Activated naive CD4-positive, alpha-beta T cell treated with anti-CD3 and anti-CD28 coated beads for 36 hours (primary cell): ENCODE measurements around the gene DNMT3A. TPM values are rescaled to one million over a fixed set of nuclear protein-coding genes. Genes with fewer than 3 reads are reported as not detected.

Experiments
- CTCF ChIA-PET: fragments of 350-600 bp; sonication (Branson Sonifier 250); formaldehyde crosslinking; loops from one replicate; lab custom pipeline; 2021; ENCODE audit warnings: antibody characterized with exemption; lab: Charles Lee
- DNase-seq: peaks from one replicate; pipeline ENCODE4 v3.0.0-alpha.2; 2020
- H3K27ac Mint-ChIP-seq: one replicate; pipeline ENCODE4 v1.8.0; 2021; ENCODE audit warnings: mild to moderate bottlenecking, mixed read lengths
- H3K27me3 Mint-ChIP-seq: one replicate; pipeline ENCODE4 v1.8.0; 2021; ENCODE audit warnings: low read depth, mixed read lengths
- H3K36me3 Mint-ChIP-seq: one replicate; pipeline ENCODE4 v1.8.0; 2021; ENCODE audit warnings: low read depth, mixed read lengths
- H3K4me1 Mint-ChIP-seq: one replicate; pipeline ENCODE4 v1.8.0; 2021; ENCODE audit warnings: low read depth, mixed read lengths
- H3K4me3 Mint-ChIP-seq: one replicate; pipeline ENCODE4 v1.8.0; 2021; ENCODE audit warnings: mild to moderate bottlenecking, moderate library complexity, mixed read lengths
- H3K9me3 Mint-ChIP-seq: one replicate; pipeline ENCODE4 v1.8.0; 2021; ENCODE audit warnings: mixed read lengths
- intact Hi-C: fragments of 100-400 bp; cut with micrococcal nuclease; formaldehyde crosslinking; loops from one replicate; pipeline ENCODE4 v1.15.1; 2023
- total RNA-seq, 2 experiments: library from RNA; stranded (reverse); gene quantifications; one replicate each; pipeline ENCODE4 v1.2.3, GENCODE V29; 2021

DNMT3A gene
- total RNA-seq = 10 to 100 TPM; 53.0 to 53.5 TPM

DNA sequence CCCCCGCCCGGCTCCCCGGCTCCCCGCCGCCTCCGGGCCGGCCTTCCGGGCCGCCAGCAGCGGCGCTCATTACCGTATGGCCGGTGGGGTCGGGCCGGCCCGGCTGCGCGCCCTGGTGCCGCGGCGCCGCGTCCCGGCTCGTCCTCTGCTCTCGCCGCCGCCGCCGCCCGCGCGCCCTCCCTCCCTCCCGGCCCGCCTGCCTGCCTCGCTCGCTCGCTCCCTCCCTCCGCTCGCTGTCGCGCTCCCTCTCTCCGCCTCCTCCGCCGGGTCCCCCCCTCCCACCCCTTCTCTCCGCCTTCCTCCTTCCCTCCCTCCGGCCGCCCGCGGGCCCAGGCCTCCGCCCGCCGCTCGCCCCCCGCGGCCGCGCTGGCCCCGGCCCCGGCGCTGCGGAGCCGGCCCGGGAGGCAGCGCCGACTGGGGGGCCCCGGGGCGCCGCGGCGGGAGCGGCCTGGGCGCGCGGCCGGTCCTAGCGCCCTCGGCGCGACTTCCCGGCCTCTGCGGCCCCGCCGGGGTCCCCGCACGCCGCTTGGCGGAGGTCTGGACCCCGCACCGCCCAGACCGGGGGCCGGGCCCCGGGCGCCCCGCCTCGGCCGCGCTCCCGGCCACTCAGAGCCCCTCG is at the start of gene DNMT3A:
TSS of gene DNMT3A (minus strand) at position 173 of the 619 bp plus-strand sequence. CDS start 27,941 bp downstream, outside the sequence.
- intact Hi-C loops = loop anchor here (1.0 to 2.0 kb wide), 6 partner anchors 20 to 323 kb away; no protein-coding TSS in a partner anchor
- Mint-ChIP-seq H3K9me3 (no peaks in the 10 kb centered on the region), H3K27me3 (no peaks in the 10 kb centered on the region), H3K36me3 (no peaks in the 10 kb centered on the region), H3K4me3 (peak within 1 kb of the TSS; percentile 80), H3K4me1 (peaks cover 38% of the 10 kb centered on the region), H3K27ac (peak within 1 kb of the TSS; percentile 71)
- DNase-seq = peak; percentile 66
- CTCF ChIA-PET = interaction anchor here (0.5 to 1.8 kb wide), 4 partner anchors 20 to 69 kb away, joined by 4 to 10 read pairs (median 4); no protein-coding TSS in a partner anchor

DNA sequence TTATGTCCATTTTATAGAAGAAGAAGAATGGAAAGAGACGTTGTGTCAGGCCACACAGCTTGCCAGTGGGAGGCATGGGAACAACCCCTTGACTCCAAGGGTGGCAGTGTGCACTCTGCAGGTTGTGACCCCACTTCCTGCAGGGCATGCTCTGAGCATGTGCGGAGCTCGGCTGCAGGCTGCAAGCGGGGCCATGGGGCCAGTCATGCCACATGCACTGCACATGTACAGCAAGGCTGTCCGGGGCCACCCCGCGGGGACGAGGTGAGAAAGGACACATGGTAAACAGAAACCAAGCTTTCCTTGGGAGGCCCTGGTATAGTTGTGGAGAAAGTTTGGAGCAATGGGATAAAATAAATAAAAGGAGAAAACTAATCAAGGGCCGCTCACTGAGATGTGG is 47.4 kb upstream of the DNMT3A start:
- Mint-ChIP-seq H3K27ac (no peak overlapping the region), H3K4me3 (no peak overlapping the region), H3K4me1 (peaks cover 15% of the 10 kb centered on the region), H3K36me3 (peaks cover 11% of the 10 kb centered on the region), H3K9me3 (peaks cover 7% of the 10 kb centered on the region), H3K27me3 (no peaks in the 10 kb centered on the region)
- CTCF ChIA-PET = interaction anchor here (2.7 kb wide), 1 partner anchor 12 kb away, joined by 12 read pairs; no protein-coding TSS in a partner anchor
- no peak for DNase-seq
- intact Hi-C loops = no loop called here

DNA sequence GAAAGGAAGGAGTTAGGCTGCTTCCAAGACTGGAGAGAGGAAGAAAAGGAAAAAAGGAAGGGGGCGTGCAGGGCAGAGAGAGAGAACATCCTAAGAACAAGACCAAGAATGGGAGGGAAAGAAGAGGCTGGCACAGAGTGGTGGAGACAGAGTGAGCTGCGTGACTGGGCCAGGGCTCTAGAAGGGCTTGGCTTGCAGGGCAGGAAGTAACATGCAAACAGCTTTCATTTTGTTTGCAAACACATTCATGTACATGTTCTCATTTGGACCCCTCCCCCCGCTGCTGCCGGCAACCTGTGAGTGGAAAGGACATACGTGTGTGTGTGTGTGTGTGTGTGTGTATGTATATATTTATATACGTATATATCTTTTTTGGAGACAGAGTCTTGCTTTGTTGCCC is 46.8 kb upstream of the DNMT3A start:
- CTCF ChIA-PET = interaction anchor here (2.7 kb wide), 1 partner anchor 12 kb away, joined by 12 read pairs; no protein-coding TSS in a partner anchor
- Mint-ChIP-seq H3K9me3 (peaks cover 7% of the 10 kb centered on the region), H3K36me3 (peaks cover 11% of the 10 kb centered on the region), H3K27ac (no peak overlapping the region), H3K27me3 (no peaks in the 10 kb centered on the region), H3K4me1 (peaks cover 15% of the 10 kb centered on the region), H3K4me3 (no peak overlapping the region)
- DNase-seq = no peak
- intact Hi-C loops = no loop called here

DNA sequence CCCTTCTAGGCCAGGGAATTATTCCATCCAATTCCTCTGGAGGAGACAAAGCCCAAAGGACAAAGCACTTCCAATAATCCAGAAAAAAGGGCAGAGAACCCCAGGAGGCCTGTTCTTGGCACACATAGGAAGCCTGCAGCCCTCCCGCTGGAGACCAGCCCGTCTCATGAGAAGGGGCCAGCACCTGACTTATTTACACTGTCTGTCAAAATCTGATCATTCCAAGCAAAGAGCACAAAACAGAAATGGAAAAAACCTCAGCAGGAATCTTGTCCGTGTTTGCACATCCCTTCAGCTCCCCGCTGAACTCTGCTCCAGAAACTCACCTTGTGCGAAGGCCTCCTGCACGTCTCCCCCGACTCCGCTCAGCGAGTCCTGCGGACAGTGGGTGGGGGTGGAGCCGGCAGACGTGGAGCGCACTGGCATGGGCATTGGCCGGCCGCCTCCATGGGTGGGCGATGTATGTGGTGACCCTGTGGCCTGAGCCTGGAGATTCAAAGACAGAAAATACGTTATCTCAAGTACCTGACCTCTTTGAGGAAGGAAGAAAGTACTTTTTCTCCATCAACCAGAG is 46.2 kb upstream of the DNMT3A start:
- intact Hi-C loops = no loop called here
- DNase-seq = no peak
- H3K4me1 Mint-ChIP-seq = peaks cover 15% of the 10 kb centered on the region
- peaks cover 7% of the 10 kb centered on the region for H3K9me3 Mint-ChIP-seq
- H3K4me3 Mint-ChIP-seq = no peak overlapping the region
- H3K36me3 Mint-ChIP-seq = peaks cover 11% of the 10 kb centered on the region
- H3K27me3 Mint-ChIP-seq = no peaks in the 10 kb centered on the region
- CTCF ChIA-PET = no interaction called here
- H3K27ac Mint-ChIP-seq = no peak overlapping the region

DNA sequence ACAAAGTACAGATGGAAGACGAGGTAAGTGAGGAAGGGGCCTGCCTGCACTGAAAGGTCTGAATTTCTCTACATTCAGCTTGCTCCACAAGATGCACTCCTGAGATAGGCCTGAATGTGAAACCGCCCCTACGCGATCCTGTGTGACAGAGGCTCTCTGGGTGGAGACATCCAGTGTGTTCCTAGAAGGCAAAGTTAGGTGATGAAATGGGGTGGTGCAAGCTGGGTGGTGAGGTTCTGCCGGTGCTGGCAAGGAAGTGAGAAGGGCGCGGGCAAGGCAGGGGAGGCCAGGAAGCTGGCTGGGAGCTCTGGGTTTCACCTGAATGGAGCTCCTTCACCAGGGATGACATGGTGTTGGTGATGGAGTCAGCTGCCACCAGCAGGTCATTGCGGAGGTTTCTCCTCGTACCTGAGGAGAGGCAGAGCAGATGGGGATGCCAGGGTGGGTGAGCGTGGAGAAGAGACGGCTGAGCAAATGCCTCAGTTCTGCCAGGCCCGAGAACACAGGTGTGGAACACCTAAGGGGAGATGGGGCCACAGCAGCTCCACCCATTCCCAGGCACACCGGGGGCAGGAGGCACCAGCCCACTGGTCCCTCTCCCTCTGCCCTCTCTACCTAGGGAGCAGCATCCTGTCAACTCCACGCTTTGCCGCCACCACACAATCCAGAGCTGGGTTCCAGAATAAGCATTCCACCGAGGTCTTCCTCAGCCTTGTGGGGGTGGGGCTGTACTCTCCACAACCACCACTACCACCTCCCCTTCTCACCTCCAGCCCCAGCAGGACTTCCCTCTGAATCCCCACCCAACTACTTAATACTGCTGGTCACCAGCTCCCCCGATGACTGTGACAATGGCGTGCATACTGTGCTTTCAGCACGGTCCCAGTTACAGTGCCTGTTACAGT is 45.5 kb upstream of the DNMT3A start:
- no peak overlapping the region for H3K4me3 Mint-ChIP-seq
- H3K27ac Mint-ChIP-seq = no peak overlapping the region
- peaks cover 8% of the 10 kb centered on the region for H3K36me3 Mint-ChIP-seq
- intact Hi-C loops = no loop called here
- H3K9me3 Mint-ChIP-seq = peaks cover 6% of the 10 kb centered on the region
- H3K27me3 Mint-ChIP-seq = no peaks in the 10 kb centered on the region
- CTCF ChIA-PET = interaction anchor here (1.0 to 1.1 kb wide), 2 partner anchors 22 to 25 kb away, joined by 3 read pairs; no protein-coding TSS in a partner anchor
- DNase-seq = no peak
- peaks cover 10% of the 10 kb centered on the region for H3K4me1 Mint-ChIP-seq

DNA sequence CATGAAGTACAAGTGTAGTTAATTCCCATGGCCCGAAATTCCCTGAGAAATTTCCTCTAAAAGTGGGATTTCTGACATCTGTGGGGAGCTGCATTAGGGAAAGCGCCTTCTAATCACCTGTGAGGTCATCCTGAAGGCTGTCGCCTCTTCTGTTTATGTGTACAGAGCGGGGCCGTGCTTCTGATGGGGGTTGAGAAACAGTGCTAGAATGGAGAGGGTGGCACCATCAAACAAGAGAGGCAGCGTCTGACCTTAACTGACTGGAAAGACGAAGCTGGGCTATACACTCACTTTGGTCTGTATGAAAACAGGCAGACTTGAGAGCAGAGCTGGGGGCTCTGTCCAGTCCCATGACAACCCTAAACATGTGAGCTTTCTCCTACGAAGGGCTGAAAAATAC is 44.2 kb upstream of the DNMT3A start:
- Mint-ChIP-seq H3K4me3 (no peak overlapping the region), H3K36me3 (peaks cover 3% of the 10 kb centered on the region), H3K9me3 (no peaks in the 10 kb centered on the region), H3K27me3 (no peaks in the 10 kb centered on the region), H3K4me1 (no peaks in the 10 kb centered on the region), H3K27ac (no peak overlapping the region)
- intact Hi-C loops = no loop called here
- DNase-seq = no peak
- CTCF ChIA-PET = interaction anchor here (1.1 to 1.5 kb wide), 4 partner anchors 9 to 24 kb away, joined by 3 to 6 read pairs (median 4); no protein-coding TSS in a partner anchor

DNA sequence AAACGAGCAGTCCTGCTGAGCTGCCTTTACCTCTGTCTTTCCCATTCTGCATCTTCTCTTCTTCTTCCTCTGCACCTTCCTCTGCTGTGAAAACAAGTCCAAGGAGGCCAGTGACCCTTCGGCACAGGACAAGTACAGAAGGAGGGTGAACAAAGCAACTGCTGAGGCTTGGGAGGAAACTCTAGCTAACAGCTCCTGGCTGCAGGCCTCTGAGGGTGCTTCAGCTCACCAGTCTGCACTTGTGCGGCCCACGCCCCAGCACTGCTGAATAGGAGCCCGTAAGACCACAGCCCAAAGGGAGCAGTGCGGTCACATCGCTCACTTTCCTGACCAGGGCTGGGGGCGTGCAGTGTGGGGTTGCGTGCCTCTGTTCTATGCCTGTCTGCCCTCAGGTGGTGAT is 42.1 kb upstream of the DNMT3A start:
- Mint-ChIP-seq H3K9me3 (peaks cover 7% of the 10 kb centered on the region), H3K4me3 (no peak overlapping the region), H3K4me1 (peaks cover 6% of the 10 kb centered on the region), H3K27me3 (no peaks in the 10 kb centered on the region), H3K36me3 (peaks cover 7% of the 10 kb centered on the region), H3K27ac (no peak overlapping the region)
- CTCF ChIA-PET = interaction anchor here (0.5 to 1.1 kb wide), 2 partner anchors 8 to 390 kb away, joined by 3 read pairs; no protein-coding TSS in a partner anchor
- intact Hi-C loops = no loop called here
- DNase-seq = no peak

DNA sequence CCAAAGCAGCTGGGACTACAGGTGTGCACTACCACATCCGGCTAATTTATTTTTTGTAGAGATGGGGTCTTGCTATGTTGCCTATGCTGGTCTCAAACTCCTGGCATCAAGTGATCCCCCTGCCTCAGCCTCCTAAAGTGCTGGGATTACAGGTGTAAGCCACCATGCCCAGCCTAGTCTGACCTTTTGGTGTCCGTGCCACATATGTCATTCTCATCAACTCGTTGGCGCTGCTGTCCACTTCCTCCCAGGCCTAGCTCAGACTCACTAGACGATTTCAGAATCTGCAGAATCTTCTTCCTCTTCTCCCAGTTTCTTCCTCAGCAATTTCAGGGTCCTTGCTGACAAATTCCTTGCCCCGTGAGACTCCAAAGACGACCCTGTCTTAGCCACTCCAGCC is 39.8 kb upstream of the DNMT3A start:
- Mint-ChIP-seq H3K36me3 (peaks cover 11% of the 10 kb centered on the region), H3K4me1 (peaks cover 22% of the 10 kb centered on the region)

DNA sequence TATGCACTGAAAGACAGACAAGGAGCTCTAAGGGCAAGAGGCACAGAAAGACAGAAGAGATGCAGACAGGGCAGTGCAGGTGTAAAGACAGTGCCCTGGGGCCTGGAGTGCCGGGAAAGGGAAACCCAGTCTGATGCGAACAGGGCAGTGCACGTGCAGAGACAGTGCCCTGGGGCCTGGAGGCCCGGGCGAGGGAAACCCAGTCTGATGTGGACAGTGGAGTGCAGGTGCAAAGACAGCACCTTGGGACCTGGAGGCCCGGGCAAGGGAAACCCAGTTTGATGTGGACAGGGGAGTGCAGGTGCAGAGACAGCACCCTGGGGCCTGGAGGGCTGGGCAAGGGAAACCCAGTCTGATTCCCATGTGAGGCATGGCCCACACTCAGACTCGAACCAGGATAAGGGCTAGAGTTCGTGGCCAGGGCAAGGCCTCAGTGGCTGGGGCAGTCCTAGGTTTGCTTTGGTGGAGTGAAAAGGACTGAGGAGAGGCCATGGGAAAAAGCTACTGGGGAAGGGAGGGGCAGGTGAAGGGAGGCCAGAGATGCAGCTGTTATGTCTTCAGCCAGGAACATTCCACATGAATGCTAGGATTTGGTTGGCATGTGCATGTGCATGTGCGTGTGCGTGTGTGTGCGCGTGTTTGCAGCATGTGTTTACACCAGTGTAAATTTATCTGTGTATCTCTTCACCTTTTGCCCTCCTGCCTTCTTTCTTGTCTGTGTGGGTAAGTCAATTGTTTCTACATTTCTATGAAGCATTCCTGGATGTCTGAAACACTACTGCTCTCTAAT is 39.1 kb upstream of the DNMT3A start:
- no peak for DNase-seq
- Mint-ChIP-seq H3K4me3 (no peak overlapping the region), H3K9me3 (peaks cover 10% of the 10 kb centered on the region), H3K4me1 (peaks cover 28% of the 10 kb centered on the region), H3K27ac (no peak overlapping the region), H3K36me3 (peaks cover 10% of the 10 kb centered on the region), H3K27me3 (no peaks in the 10 kb centered on the region)
- CTCF ChIA-PET = no interaction called here
- intact Hi-C loops = no loop called here

More for the DNA sequence above, 39.8 kb upstream of the DNMT3A start:
- DNase-seq = no peak
- CTCF ChIA-PET = no interaction called here
- Mint-ChIP-seq H3K27ac (no peak overlapping the region), H3K4me3 (no peak overlapping the region), H3K27me3 (no peaks in the 10 kb centered on the region), H3K9me3 (peaks cover 10% of the 10 kb centered on the region)
- intact Hi-C loops = no loop called here

DNA sequence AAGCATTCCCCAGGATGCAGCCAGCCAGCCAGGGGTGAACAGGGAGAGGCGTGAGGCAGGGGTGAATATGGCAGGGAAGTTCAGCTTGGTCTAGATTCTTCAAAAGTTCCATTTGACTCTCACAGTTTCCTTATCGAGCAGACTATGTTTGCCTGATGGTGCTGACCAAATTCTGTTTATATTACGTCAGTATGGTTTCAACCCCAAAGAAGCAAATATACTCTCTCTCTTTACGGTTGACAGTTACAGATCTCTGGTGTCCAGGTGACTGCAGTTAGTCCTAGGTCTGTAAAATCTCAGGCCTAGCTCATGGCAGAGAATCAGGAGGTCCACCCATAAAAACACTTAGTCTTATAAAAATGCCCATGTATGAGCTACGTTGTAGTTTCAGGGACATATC is 38.3 kb upstream of the DNMT3A start:
- Mint-ChIP-seq H3K4me3 (no peak overlapping the region), H3K36me3 (peaks cover 10% of the 10 kb centered on the region), H3K4me1 (peaks cover 28% of the 10 kb centered on the region), H3K27ac (no peak overlapping the region), H3K27me3 (no peaks in the 10 kb centered on the region), H3K9me3 (peaks cover 10% of the 10 kb centered on the region)
- DNase-seq = no peak
- intact Hi-C loops = no loop called here
- CTCF ChIA-PET = no interaction called here

DNA sequence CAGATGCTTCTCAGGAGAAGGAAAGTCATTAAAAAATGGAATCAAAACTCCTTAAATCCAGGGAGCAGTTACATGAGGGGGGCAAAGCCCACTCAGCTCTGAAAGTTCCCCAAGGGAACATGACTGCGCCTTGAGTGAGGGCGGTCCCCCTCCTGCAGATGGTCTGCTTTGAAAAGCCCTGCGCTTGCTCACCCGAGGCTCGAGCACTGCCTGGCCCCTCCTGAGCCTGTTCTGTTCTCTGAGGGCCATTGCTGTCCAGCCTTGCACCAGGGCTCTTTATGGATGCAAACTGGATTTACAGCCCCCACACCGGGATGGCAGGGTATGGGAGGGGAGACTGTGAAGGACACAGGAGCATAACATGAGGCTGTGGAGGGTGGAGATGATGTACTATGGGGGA is 37.8 kb upstream of the DNMT3A start:
- H3K4me1 Mint-ChIP-seq = peaks cover 28% of the 10 kb centered on the region
- peaks cover 10% of the 10 kb centered on the region for H3K9me3 Mint-ChIP-seq
- no peak overlapping the region for H3K4me3 Mint-ChIP-seq
- no peak for DNase-seq
- H3K27me3 Mint-ChIP-seq = no peaks in the 10 kb centered on the region
- H3K27ac Mint-ChIP-seq = no peak overlapping the region
- H3K36me3 Mint-ChIP-seq = peaks cover 10% of the 10 kb centered on the region
- intact Hi-C loops = loop anchor here (5.0 kb wide), 2 partner anchors 212 to 407 kb away; partner anchors contain the start of genes DNAJC27 and POMC
- CTCF ChIA-PET = no interaction called here
